GM21515 (cell line): ENCODE results near the gene RGL3.
"Not testable (repeated sequence)": the region's sequence is repeated elsewhere in the genome, so short reads cannot be mapped to it uniquely, and the experiment has no call there.

Experiments
- ATAC-seq: cut with Tn5 transposase; IDR thresholded peaks from one replicate; pipeline ENCODE4 v1.9.1; 2021; ENCODE audit not compliant: unreplicated experiment

RGL3 gene

GRCh38 chr19:11363881-11364280 is 55.2 kb downstream of the RGL3 start:
- no peak for ATAC-seq

DNA sequence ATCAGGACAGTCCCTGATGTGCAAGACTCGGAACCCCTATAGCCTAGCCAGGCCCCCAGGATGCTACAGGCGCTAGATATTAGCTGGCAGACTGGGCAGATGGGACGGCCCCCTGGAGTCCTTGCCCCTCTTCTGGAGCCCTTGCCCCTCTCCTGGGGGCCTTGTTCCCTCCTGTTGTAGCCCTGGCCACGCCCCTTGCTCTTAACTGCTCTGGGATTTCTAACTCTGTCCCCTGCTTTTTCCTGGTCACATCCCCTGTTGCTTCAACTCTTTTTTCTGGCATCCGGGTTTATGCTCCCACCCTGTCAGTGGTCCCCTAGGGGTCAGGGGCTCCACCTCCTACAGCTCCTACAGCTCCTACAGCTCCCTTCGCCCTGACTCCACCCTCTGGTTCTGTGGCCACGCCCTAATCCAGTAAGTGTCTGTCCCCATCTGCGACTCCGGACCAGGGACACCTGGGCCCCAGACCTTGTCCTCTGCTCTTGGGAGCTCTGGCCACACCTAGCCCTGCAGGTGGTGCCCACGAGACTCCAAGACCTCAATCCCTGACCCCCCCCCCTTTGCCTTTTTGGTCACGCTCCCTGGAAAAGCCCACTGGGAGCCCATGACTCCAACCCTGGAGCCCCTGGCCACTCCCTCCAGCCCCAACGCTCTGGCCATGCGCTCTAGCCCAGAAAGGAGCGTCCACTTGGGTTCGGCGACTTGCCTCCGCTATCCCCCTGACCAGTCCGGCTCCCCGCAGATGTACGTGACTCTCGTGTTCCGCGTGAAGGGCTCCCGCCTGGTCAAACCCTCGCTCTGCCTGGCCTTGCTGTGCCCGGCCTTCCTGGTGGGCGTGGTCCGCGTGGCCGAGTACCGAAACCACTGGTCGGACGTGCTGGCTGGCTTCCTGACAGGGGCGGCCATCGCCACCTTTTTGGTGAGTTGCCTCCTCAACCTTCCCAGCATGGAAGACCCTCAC is 57.1 kb downstream of the RGL3 start:
- no peak for ATAC-seq

GRCh38 chr19:11361037-11361770 is 57.9 kb downstream of the RGL3 start:
- no peak for ATAC-seq

- ATAC-seq = no peak
Measured at GRCh38 chr19:11359421-11359820, 59.7 kb downstream of the RGL3 start.

DNA sequence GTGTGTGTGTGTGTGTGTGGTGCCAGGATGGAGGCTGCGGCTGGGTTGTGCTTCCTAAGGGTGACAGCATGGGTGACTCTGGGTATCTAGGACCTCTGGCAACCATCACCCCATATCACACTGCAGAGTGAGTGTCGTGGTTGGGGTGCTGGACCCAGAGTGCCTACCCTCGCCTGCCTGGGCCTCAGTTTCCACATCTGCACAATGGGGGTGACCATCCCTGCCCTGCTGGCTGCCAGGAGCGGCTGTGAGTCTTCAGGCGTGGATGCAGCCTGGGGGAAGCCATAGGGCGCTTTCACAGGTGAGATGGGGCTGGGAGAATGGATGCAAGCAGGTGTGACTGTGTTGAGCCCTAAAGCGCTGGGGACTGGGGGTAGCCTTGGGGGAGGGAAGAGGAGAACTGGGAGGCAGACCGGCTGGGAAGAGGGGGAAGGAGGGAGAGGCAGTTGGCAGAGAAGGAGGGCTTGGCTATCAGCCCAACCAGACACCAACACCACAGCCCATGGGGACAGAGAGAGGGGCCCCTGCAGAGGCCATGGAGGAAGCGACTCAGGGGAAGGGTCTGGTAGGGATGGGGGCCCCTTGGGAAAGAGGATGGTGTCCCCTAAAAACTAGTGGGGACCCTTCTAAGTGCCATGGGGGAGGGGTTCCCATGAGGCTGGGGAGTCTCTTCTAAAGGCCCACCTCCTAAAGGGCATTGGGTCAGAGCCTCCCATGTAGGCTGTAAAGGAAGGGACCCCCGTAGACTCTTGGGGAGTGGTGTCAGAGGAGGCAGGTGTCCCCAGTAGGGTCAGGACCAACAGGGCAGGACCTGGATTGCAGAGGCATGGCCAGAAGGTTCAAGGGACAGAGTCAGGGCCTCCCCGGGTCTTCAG is 62.2 kb downstream of the RGL3 start:
- no peak for ATAC-seq

- ATAC-seq = no peak
Measured at GRCh38 chr19:11356074-11356397, 63.1 kb downstream of the RGL3 start.

GRCh38 chr19:11355160-11356073 is 63.7 kb downstream of the RGL3 start, which contains the start of gene PLPPR2:
TSS of gene PLPPR2 (plus strand) at chr19:11355432. CDS start at chr19:11357674, 2,242 bp downstream.
- no peak for ATAC-seq

DNA sequence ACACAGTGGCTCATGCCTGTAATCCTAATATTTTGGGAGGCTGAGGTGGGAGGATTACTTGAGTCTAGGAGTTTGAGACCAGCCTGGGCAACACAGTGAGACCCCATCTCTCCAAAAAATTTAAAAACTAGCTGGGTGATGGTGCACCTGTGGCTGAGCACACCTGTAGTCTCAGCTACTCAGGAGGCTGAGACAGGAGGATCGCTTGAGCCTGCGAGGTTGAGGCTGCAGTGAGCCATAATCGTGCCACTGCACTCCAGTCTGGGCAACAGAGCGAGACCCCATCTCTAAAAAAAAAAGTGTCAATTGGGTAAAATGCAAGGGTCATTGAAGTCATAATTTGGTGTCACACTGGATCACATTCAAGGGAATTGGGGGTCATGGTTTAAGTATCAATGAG is 65.0 kb downstream of the RGL3 start:
- not testable (repeated sequence) for ATAC-seq

DNA sequence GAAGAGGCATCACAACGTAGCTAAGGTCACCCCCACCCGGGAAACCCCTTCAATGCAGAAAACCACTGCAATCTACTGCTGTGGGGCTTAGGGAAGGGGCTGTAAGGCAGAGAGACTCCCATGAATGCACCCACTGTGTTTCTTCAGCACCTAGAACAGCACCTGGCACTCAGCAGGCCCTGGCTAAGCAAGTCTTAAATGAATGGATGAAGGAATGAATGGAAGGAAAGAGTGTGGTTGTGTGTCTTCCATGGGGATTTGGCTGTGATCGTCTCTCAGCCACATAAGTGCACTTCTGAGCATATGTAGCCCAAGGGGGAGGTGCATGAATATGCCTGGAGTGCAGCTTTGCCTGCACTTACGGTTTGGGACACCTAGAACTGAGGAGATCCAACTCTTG is 69.9 kb downstream of the RGL3 start:
- no peak for ATAC-seq

DNA sequence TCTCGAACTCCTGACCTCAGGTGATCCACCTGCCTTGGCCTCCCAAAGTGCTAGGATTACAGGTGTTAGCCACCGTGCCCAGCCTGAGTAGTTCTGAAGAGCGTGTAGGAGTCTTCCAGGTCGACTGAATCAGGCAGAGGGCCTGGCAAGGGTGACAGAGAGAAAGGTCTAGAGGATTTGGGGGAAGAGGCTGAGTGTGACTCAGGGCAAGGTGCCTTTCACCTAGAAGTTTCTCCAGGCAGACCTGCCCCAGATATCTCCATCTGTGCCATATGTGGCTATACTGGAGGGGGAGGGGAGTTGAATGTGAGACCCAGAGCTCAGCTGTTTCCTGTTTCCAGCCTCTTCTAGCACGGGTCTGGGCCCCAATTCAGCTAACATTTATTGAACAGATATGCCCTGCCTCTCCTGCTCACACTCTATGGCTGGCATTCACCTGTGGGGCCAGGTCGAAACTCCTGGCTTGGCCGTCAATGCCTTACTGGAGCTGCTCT is 71.5 kb downstream of the RGL3 start:
- no peak for ATAC-seq

DNA sequence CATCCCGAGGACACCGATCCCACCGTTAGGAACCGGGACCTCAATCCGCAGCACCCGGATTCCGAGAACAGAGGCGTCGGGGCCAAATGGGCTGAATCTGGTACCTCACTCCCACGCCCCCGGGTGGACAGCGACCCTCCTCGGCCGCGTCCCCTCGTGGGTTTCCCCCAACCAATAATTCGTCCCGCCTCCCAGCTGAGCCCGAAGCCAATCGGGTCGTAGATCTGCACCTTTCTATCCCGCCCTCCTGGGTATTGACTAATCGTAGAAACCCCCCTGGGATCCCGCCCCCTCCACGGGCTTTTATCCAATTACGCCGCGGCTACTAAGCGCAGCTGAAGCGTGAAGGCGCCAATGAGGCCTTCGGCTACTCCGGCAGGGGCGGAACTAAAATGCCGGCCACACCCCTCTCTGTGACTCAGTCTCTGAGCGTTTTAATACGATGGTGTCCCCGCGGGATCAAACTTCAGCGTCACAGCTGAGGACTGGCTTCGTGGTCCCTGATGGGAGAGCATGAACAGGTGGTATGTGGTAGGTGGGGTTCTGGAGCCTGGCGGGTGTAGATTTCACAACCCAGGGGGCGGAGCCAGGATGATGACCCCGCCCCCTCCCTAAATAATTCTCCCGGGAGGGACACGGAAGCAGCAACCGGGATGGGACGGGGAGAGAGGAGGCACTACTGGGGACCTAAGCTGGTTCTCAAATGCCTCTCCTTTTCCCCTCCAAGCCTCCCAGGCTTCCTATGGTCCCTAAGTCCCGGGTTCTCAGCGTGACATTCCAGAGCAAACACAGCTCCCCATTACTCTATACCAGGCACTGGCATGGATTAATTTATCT is 72.8 kb downstream of the RGL3 start, which contains the start of the genes CCDC159 and TMEM205:
Gene CCDC159, plus strand, starts transcription at position 416 of the 837 bp plus-strand sequence. Its CDS starts 88 bp downstream, at position 504.
Gene TMEM205, minus strand, starts transcription at position 165 of the 837 bp plus-strand sequence. CDS start 649 bp downstream, outside the sequence.
- ATAC-seq = peak; percentile 84

DNA sequence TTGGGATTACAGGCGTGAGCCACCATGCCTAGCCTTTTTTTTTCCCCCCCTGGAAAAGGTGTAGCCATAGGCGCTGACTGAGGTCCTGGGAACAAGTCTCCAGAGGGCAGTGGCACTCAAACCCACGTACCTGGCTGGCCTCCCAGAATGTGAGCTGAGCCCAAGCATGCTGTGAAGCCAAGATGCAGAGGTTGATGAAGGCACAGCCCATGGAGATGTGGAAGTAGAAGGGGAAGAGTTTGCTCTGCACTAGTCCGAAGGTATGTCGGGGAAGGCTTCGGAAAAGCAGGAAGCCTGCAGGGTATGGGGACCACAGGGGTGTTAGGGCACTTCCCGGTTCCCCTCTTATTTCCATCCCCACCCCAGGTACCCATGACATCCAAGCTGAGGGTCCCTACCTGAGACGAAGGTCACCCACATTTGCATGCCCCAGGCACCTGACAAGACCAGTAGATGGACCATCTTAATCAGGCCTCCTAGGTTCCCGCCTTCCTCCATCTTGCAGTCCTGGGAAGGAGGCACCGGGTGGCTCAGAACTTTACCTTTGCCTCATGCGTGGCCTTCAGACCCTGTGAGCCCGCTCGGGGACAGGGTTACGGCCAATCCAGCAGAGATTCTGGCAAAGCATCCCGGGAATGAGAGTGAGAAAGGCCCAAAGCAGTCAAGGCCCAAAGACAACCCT is 73.9 kb downstream of the RGL3 start:
- no peak for ATAC-seq
